NB4 (cell line): Measurements from ENCODE around the gene MRNIP.

Experiments used
- POLR2A ChIP-seq: IDR thresholded peaks from 2 replicates; pipeline ENCODE4 v1.6.1; 2011; ENCODE audit warnings: mild to moderate bottlenecking; ENCODE audit not compliant: insufficient read length; ENCODE audit errors: extremely low read depth
- TF ChIP-seq, protein P1 (sequence below): IDR thresholded peaks from one replicate; pipeline ENCODE4 v1.5.1; 2012; ENCODE audit warnings: low read depth, low read length
- TF ChIP-seq, protein P2 (sequence below): IDR thresholded peaks from 2 replicates; pipeline ENCODE4 v1.6.1; 2011; ENCODE audit warnings: low read depth, low read length

- TF ChIP-seq POLR2A, result no peak
- TF ChIP-seq, protein P1, sequence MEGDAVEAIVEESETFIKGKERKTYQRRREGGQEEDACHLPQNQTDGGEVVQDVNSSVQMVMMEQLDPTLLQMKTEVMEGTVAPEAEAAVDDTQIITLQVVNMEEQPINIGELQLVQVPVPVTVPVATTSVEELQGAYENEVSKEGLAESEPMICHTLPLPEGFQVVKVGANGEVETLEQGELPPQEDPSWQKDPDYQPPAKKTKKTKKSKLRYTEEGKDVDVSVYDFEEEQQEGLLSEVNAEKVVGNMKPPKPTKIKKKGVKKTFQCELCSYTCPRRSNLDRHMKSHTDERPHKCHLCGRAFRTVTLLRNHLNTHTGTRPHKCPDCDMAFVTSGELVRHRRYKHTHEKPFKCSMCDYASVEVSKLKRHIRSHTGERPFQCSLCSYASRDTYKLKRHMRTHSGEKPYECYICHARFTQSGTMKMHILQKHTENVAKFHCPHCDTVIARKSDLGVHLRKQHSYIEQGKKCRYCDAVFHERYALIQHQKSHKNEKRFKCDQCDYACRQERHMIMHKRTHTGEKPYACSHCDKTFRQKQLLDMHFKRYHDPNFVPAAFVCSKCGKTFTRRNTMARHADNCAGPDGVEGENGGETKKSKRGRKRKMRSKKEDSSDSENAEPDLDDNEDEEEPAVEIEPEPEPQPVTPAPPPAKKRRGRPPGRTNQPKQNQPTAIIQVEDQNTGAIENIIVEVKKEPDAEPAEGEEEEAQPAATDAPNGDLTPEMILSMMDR, result no peak
- TF ChIP-seq, protein P2, sequence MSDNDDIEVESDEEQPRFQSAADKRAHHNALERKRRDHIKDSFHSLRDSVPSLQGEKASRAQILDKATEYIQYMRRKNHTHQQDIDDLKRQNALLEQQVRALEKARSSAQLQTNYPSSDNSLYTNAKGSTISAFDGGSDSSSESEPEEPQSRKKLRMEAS, result no peak
These were observed 46.3 kb downstream of the MRNIP start for GRCh38 chr5:179812135-179812825.
